Measurements from ENCODE around the gene SPAG9.
"Not testable (repeated sequence)": the region's sequence is repeated elsewhere in the genome, so short reads cannot be mapped to it uniquely, and the experiment has no call there.

SPAG9 gene

GRCh38 chr17:50952013-50952412 is 168.7 kb downstream of the SPAG9 start:
- peak; percentile 96 for DNase-seq

- no peak for DNase-seq
These were observed 170.4 kb downstream of the SPAG9 start for GRCh38 chr17:50949989-50950877.

- DNase-seq: no peak
These were observed 171.3 kb downstream of the SPAG9 start for GRCh38 chr17:50949128-50949988.

GRCh38 chr17:50948711-50949110 is 172.0 kb downstream of the SPAG9 start:
- no peak for DNase-seq

GRCh38 chr17:50947782-50948543 is 172.7 kb downstream of the SPAG9 start:
- no peak for DNase-seq

- DNase-seq: no peak
These were observed 173.5 kb downstream of the SPAG9 start for GRCh38 chr17:50946891-50947781.

GRCh38 chr17:50946223-50946890 is 174.3 kb downstream of the SPAG9 start:
- no peak for DNase-seq

- DNase-seq: no peak
These were observed 174.9 kb downstream of the SPAG9 start for GRCh38 chr17:50945779-50946222.

GRCh38 chr17:50944902-50945720 is 175.6 kb downstream of the SPAG9 start:
- no peak for DNase-seq

- no peak for DNase-seq
These were observed 176.4 kb downstream of the SPAG9 start for GRCh38 chr17:50944054-50944901.

GRCh38 chr17:50943575-50943933 is 177.1 kb downstream of the SPAG9 start:
- no peak for DNase-seq

GRCh38 chr17:50941676-50942048 is 179.0 kb downstream of the SPAG9 start:
- not testable (repeated sequence) for DNase-seq

- no peak for DNase-seq
These were observed 180.6 kb downstream of the SPAG9 start for GRCh38 chr17:50939795-50940684.

GRCh38 chr17:50939542-50939794 is 181.2 kb downstream of the SPAG9 start:
- no peak for DNase-seq

GRCh38 chr17:50938821-50939541 is 181.7 kb downstream of the SPAG9 start:
- no peak for DNase-seq

GRCh38 chr17:50935996-50936266 is 184.7 kb downstream of the SPAG9 start:
- DNase-seq: no peak

- no peak for DNase-seq
These were observed 185.3 kb downstream of the SPAG9 start for GRCh38 chr17:50935221-50935995.
